Glomerular endothelial cell (primary cell): ENCODE results near the gene SEZ6. TPM values are rescaled to one million over a fixed set of nuclear protein-coding genes. Genes with fewer than 3 reads are reported as not detected.

Experiments used
- DNase-seq: peaks from one replicate; pipeline ENCODE4 v3.0.0-alpha.2; 2011; ENCODE audit warnings: low read depth, low spot score; ENCODE audit errors: extremely low read depth
- total RNA-seq: library from RNA; depleted of rRNA; stranded (reverse); fragments of >200 nt; gene quantifications from 2 replicates; pipeline ENCODE4 v1.2.3, GENCODE V29; 2015

SEZ6 gene
- total RNA-seq, 1 donor from 2014 or later: not detected

DNA sequence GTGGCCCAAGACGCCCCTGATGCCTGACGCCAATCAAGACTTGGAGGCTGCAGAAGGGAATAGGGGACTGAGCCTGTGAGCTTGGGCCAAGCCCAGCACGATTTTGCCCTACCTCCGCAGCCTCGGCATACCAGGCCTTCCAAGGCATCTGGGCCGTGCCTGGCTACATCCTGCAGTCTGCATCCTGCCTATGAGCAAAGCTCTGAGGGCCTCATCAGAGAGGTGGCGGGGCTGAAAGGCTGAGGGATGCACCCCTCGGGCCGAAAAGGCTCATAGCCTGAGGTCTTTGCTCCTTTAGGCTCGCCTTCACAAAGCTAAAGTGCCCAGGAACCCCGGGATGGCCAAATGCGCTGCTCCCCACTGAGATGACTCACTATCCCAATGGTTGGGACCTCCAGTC, 2.5 kb downstream of the SEZ6 start:
- no peak for DNase-seq

DNA sequence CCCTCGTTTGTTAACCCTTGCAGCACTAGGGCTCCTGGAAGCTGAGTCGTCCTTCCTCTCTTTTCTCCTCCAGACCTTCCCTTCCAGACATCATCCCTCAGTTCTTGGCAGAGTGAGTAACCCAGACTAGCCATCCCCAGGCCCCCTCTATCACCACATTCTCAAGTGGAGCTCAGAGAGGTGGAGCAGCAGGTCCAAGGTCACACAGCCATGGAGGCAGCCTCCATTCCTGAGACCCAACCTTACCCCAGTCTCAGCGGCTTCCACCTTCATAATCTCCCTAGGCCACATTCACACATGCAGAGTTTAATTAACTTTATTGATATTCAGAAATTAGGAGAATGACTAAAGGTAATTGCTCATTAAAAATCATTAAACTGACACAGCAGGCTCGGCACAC, 3.0 kb downstream of the SEZ6 start:
- no peak for DNase-seq

DNA sequence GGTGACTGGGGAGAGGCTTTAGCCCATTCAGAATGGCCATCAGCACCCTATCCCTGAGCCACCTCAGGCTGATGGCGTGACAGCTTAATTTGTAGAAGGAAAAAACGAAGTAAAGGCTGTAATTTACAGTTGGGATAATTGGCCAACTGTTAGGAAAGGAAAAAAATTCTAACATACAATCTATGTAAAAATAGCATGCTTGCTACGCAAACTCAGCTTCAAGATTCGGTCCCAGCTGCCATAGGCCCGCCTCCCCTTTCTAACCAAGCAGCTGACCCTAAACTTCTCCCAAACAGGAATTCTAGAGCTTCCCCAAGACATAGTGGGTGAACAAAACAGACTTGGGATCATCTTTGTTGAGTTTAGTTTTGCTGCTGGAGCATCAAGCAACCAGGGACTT, 4.9 kb downstream of the SEZ6 start:
- DNase-seq: no peak

DNA sequence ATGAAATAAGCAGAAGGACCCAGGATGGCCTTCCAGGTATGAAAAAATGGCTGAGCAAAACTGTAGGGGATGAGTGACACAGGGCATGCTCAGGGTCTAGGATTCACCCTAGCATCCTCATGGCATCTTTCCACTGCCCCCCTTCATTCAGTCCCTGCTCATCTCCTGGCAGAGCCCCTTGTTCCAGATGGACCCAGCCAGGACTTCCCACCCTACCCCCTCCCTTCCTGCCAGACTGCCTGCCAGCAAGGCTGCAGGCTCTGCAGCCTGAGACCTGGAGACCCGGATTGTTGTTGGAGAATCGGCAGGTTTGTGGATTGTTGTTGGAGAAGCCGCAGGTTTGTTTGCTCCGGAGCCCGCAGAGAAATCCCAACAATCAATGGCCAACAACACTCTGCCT, 6.6 kb downstream of the SEZ6 start:
- no peak for DNase-seq

DNA sequence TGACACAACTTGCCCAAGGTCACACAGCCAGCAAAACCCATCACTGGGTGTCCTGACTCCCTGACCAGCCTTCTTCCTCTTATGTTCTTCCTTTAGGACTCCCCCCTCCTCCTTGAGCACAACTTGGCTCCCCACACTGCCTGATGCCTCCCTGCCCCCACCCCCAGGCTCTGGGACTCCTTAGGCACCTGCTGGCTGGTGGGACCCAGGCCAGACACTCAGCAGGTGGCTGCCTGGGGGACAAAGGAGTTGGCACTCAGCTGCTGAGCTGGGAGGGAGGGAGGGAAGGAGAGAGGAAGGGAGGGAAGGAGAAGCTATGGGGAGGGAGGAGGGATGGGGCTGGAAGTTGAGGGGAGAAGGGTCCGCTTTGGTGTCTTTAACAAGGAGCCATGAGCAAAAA, 8.0 kb downstream of the SEZ6 start:
- no peak for DNase-seq

DNA sequence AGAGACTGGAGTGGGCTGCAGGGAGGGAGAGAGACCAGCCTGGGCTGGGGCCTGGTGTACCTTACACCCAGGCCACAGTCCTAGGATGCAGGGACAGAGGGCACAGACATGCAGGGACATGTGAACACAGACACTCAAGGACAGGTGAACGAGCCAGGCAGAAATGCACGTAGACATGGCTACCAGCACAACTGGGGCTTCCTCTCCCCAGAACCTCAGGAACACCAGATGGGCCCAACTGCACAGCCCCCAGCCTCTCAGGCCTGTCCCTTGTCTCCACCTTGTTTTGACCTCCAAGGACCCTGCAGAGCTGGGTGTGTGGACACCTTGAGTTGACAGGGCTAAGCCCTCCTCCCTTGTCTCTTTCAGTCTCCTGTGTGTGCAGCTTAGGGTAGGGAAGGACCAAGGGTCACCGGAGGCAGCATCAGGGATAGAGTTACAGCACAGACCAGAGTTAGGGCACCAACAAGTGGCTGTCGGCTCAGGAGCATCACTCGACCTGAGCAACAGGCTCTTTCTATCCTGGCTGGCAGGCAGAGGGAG, 9.2 kb downstream of the SEZ6 start:
- no peak for DNase-seq

DNA sequence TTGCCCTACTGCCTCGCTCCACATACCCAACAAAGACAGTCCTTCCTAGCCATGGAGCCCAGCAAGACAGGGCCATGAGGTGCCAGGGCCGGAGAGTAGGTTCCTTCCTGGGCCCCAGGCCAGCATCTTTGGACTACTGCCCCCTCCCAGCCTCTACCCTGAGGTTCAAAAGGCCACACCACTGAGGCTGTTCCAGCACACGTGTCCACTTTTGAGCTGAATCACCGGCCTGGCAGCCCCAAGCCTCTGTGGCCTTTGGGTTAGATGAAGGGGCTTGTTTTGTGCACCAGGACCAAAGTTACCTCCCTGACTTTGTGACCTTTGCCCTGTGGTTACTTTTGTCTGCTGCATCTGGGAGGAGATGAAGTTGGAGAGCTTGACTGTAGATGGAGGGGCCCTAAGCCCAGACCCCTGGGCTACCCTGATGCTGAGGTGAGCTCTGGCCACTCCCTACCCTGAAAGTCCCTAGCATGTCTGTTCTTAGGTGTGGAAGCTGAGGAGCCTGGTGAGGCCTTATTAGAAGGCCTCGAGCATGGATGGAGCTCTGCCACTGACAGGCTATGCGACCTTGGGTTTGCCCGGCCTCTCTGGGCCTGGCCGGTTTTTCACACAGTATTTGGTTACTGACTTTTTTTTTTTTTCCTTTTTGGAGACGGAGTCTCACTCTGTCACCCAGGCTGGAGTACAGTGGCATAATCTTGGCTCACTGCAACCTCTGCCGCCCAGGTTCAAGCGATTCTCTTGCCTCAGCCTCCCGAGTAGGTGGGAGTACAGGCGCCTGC, 12.0 kb downstream of the SEZ6 start:
- no peak for DNase-seq

DNA sequence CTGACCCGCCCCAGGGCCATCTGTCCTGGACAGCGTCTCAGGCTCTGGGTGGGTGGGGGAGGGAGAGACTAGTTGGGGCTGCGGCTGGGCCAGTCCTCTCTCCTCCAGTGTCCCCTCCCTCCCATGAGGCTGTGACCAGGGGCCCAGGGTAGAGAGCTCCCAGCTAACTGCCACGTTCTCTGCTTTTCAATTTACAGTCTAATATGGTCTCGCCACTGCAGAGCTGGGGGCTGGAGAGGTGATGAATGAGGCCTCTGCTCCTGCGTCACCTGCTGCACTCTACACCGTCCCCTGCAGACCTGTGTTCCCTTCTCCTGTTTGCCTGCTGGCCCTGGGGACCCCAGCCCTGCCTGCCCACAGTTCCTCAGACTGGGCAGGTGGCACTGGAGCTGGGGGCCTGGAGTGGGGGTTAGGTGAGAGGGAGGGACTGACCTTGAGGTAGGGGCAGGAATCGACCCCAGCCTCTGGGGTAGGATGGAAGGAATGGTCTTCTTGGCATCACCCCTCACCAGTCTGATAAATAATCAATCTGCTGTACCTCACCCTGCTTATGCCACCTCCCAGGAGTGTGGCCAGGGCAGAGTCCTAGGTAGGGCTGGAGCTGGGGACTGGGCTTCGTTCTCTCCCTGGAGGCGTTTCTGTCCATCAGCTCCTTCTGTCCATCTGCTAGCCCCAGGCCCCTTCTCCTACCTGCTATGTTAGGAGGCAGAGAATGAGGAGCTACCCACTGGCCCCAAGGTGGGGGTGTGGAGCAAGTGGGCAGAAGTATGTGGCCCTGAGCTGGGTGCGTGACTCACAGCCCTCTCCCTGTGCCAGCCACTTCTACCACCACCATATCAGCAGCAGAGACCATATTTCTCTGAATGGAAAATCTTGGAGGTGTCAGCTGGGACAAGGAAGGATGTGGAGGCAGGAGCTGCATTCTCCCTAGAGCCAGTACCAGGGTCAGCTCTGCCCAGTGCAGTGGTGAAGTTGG, 12.9 kb downstream of the SEZ6 start:
- no peak for DNase-seq

DNA sequence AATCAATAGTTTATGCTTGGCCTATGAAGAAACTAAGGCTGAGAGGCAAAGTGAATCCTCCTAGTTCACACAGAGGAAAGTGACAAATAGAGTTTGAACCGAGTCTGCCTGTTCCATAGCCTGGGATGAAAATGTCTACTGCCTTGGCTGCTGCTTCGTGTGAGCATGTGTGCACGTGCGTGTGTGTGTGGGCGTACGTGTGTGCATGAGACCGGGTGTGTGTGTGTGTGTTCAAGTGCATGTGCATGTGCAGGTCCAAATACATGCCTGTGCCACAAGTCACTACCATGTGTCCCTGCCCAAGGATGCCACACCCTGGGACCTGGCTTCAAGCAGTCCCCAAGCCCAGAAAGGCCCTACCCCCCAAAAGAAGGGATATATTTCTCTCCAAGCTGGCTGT, 13.6 kb downstream of the SEZ6 start:
- DNase-seq: no peak

DNA sequence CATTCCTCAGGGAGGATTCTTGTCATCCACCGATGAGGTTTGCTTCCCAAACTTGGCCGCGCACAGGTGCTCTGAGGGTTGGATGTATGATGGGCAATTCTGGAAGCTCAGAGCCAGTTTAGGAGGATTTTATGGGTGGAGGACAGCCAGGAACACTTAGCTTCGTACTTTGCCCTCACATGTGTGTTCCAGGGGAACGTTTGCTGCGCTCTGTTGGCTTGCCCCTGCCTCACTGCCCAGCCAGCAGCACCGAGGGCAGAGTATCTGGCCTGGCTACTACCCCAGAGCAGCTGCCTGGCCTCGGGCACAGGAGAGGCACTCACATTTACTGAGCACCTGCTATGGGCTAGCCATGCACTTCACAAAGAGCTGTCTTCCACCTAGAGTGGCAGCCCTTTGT, 14.1 kb downstream of the SEZ6 start:
- DNase-seq: no peak

DNA sequence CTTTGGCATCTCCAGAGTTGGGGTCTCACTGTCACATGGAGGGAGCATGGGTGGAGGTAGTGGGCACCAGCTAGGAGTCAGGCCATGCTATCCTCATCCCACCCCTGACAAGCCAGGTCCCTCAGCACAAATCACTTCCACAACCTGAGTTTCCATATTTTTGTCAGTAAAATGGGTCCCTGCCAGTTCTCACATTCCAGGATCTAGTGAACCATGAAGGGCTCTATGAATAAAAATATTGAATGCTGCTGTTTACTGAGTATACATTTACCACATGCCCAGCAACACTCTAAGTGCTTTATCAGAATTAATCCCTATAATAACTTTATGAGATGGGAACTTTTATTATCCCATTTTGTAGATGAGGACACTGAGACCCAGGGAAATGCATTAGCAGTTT, 16.8 kb downstream of the SEZ6 start:
- no peak for DNase-seq

DNA sequence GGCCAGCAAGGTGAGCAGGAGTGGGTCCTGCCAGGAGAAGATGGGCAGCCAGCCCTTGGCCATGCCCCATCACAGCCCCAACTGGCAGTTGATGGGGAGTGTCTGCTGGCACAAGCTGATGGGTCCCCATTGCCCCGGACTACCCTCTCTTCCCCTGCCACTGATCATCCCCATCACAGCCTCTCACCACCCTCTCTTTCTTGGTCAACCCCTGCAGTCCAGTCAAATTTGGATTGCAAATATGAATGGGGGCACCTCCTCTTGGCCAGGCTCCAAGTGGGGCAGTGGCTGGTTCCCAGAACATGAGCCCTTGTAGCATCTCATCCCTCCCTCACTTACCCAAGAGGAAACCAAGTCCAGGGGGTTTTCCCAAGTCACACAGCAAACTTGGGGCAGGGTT, 17.4 kb downstream of the SEZ6 start:
- DNase-seq: no peak

DNA sequence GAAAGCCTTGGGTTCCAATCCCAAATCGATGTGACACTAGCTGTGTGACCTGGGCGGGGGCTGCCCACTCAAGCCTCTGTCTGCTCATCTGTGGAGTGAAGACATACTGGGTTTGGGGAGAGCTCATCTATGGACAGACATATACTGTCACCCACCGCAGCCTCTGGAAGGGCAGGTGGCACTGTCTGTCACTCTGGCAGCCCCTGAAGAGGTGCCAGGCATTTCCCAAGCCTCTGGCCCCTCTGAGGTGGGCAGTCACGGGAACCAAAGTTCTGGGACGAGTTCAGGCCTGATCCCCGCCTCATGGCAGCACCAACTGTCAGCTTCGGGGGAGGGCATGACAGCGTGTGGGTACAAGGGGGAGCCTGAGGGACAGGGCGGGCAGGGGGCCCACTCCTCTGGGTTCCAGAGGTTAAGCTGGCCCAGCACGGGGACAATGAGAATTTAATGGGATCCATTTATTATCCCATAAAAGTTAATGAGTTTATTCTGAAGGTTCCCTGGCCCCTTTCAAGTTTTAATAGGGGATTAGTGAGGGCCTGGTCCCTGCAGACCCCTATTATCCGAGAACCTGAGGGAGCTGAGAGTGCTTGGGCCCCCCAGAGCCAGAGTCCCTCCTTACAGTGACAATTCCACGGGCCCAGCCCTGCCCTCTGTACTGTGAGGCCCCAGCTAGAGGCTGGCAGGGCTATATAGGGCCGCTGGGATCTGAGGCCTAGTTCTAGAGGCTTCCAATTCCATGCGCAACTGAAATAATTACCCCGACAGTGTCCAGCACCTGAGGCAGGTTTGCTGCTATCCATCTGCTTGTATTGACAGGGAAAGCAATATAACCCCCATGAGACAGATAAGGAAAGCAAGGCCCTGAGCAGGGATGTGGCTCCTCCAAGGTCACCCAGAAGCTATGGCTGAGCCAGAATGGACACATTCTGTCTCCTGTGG, 18.8 kb downstream of the SEZ6 start:
- DNase-seq: no peak

DNA sequence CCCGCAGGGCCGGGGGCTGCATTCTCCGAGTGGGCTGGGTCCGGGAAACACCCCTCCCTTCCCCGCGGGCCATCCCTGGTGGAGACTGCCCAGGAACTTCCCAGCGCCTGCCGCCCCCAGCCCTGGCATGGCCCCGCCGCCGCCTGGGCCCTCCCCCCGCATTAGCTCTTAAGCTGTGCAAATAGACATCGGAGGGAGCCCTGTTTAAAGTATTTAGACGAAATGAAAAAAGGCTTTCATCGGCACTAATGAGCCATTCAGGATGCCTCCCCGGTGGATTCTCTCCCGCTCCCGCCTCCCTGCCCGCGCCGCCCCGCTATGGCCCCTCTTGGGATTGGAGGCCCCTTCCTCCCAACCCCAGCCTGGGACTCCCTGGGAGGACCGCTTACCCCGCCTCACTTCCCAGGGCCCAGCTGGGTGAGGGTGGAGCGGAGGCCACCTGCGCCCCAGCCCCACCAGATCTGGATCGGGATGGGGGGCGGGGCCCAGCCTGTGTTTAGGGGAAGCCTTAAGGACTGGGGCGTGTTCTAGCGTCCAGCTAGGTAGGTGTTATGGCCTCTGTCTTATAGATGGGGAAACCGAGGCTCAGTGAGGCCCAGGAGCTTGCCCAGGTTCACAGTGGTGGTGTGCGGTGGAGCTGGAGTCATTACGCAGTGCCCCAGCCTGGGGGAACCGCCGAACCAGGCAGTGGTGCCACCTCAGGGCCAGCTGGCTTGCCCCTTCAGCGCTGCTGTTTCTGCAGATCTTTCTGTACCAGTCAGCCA, 19.7 kb downstream of the SEZ6 start:
- no peak for DNase-seq

DNA sequence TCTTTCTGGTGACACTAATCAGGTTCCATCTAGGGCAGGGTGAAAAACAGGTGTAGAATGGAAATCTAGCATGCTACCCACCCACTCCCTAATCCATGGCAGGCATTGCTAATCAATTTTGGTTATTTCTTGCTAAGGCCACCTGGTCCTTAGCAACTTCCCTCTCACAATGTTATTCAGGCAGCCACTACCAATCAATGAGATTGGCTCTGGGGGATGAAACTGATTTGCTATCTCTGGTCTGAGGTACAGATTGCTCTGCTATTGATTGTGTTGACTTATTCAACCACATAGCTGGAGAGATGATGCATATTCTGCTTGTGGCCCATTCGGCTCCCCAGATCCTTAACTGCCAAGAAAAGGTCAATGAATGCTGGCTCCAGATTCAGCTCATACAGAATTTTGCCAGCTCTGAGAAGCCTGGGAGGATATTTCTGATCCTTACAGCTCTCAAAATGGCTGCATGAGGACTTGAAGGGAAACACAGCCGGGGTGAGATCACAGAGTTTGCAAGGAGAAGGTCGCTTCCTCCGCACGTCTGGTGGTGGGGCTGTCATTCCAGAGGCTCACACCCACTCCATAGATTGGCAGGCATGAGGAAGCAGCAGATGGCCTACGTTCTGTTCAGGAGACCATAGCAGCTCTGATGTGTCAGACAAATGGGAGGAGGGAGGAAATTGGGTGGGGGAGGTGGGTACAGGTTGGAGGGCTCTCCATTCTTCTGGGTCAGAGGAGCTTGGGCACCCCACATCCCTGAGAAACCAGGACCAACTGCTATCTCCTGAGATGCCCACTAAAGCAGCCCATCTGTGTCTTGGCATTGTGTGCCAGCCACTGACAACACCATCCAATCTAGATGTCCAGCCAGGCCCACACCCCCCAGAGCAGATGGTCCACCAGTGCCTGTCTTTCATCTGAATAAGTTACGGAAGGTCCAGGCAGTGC, 22.3 kb downstream of the SEZ6 start:
- no peak for DNase-seq

DNA sequence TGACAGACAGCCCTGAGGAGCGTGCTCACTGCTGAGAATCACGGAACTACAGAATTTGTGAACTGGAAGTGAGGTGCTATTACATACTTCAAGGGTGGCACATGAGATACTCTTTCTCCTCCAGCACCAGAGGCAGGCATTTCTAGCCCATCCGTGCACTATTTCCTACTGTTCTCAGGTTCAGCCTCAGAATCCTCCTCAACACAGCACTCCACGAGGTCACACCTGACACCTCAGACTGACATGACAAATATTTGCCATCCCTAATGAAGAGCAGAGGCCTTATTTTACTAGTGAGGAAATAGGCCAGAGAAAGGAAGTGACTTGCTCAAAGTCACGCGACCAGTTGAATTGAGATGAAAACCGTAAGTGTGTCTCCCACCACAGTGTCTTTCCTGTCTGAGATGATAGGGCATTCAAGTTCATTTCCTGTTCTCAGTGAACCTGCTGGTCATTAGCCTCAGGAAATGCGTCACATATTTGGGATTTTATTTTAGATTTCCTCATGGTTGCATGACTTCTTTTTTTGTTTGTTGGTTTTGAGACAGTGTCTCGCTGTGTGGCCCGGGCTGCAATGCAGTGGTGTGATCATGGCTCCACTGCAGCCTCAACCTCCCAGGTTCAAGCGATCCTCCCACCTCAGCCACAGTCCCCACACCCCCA, 23.6 kb downstream of the SEZ6 start:
- peak; percentile 90 for DNase-seq

DNA sequence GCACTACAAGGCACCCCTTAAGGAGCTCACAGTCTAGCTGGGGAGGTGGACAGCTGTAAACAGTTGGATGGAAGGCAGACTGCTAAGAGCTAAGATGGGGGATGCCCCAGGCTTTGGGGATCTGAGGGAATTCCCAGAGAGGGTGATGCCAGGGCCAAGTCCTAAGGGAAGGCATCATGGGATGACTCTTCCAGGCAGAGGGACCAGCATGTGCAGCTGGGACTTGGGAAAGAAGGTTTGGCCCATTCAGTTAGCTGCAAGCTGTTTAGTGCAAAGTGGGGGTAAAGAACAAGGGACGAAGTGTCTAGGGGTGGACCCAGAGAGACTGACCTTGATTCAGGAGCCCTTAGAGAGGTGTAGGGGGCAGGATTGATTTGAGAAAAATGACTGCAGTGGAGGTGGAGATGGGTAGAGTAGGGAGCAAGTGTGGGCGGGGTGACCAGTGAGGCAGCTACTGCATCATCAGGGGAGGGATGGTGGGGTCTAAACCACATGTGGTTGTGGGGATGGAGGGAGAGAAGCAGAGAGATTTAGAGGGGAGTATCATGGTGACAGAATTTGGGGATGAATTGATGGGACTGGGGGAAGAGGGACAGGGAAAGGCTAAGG, 27.4 kb downstream of the SEZ6 start:
- no peak for DNase-seq
